Sigmoid colon (tissue), 7 donors: ENCODE measurements around the gene BMPR1A. TPM values are rescaled to one million over a fixed set of nuclear protein-coding genes. Genes with fewer than 3 reads are reported as not detected.
A peak's percentile ranks its signal among the peaks of the same experiment; 100 is the strongest.

ENCODE experiments used
- DNase-seq: peaks from one replicate; pipeline ENCODE4 v3.0.0-alpha.2; 2019
- H3K27ac ChIP-seq, 4 donors: fragments of 200-600 bp; sonication (generic); one replicate each; pipeline ENCODE4 v1.5.1; 2016 to 2019; ENCODE audit warnings: mild to moderate bottlenecking in 1 of 4
- H3K27me3 ChIP-seq, 3 donors: fragments of 200-600 bp; sonication (generic); one replicate each; pipeline ENCODE4 v1.5.1; 2019; ENCODE audit warnings: mild to moderate bottlenecking in 1 of 3
- H3K36me3 ChIP-seq, 4 donors: fragments of 200-600 bp; sonication (generic); one replicate each; pipeline ENCODE4 v1.5.1; 2016 to 2019
- H3K4me1 ChIP-seq, 4 donors: fragments of 200-600 bp; sonication (generic); one replicate each; pipeline ENCODE4 v1.5.1; 2017 to 2019
- H3K4me3 ChIP-seq, 4 donors: fragments of 200-600 bp; sonication (generic); one replicate each; pipeline ENCODE4 v1.5.1; 2017 to 2019; ENCODE audit warnings: mild to moderate bottlenecking in 2 of 4, moderate library complexity in 1 of 4
- H3K9me3 ChIP-seq, 4 donors: fragments of 200-600 bp in 3 of 4; sonication (generic) in 3 of 4; one replicate each; pipeline versions ENCODE4 v1.5.1 to v1.6.1; 2013 to 2019
- CTCF ChIP-seq, 4 experiments: fragments of 450-650 bp in 3 of 4; fragments of 200-600 bp in 1 of 4; IDR thresholded peaks; one replicate each; pipeline ENCODE4 v1.5.1; 2016 to 2019; ENCODE audit warnings: antibody characterized with exemption in 4 of 4, mild to moderate bottlenecking in 3 of 4, moderate library complexity in 2 of 4
- EP300 ChIP-seq, 4 donors: sonication (generic); formaldehyde crosslinking; IDR thresholded peaks; one replicate each; pipeline ENCODE4 v1.6.1; 2017; ENCODE audit warnings: antibody characterized with exemption in 4 of 4
- POLR2A ChIP-seq, 2 donors: fragments of 450-650 bp; IDR thresholded peaks; one replicate each; pipeline ENCODE4 v1.6.1; 2016; ENCODE audit warnings: antibody characterized with exemption in 2 of 2, mild to moderate bottlenecking in 2 of 2, moderate library complexity in 2 of 2
- POLR2AphosphoS5 ChIP-seq, 4 donors: sonication (generic); formaldehyde crosslinking; IDR thresholded peaks; one replicate each; pipeline ENCODE4 v1.6.1; 2017; ENCODE audit warnings: antibody characterized with exemption in 4 of 4
- WGBS, 2 donors: extraction: QIAGEN DNeasy Blood & Tissue Kit; methylation state at CpG; one replicate each; pipeline ENCODE4 v1.1.7; 2013; 5-methylcytosine and 5-hydroxymethylcytosine counted together
- intact Hi-C: fragments of 100-400 bp; cut with DNase I; formaldehyde crosslinking; loops from one replicate; pipeline ENCODE4 v1.15.1; 2023
- polyA plus RNA-seq, 3 donors: library from polyadenylated mRNA; stranded (reverse); fragments of 200-250 nt; gene quantifications; one replicate each; pipeline ENCODE4 v1.2.3, GENCODE V29; 2013
- total RNA-seq, 4 donors: library from RNA; depleted of rRNA; stranded (reverse); fragments of >200 nt; gene quantifications; one replicate each; pipeline ENCODE4 v1.1.0, GENCODE V29; 2016
- donor health status: healthy with polysubstance abuse.
- donor health status: Bipolar disorder and iron deficiency.
- donor health status: healthy.

Gene BMPR1A
- total and polyA plus RNA-seq, 7 donors: 5.5 to 145 (median 84.2) TPM

GRCh38 chr10:86765548-86765947, 9.1 kb downstream of the BMPR1A start:
- Histone ChIP-seq H3K27ac (peak overlapping the region in 1 of 4 donors; percentile 43), H3K9me3 (no peaks in the 10 kb centered on the region), H3K27me3 (no peaks in the 10 kb centered on the region), H3K4me1 (peaks cover 0 to 90% (median 86%) of the 10 kb centered on the region in 4 donors), H3K4me3 (no peak overlapping the region), H3K36me3 (no peaks in the 10 kb centered on the region)
- intact Hi-C loops: no loop called here
- TF ChIP-seq EP300 (IDR thresholded peaks at IDR 0.05) (no peak), CTCF (IDR thresholded peaks at IDR 0.05) (no peak), POLR2A (IDR thresholded peaks at IDR 0.05) (no peak), POLR2AphosphoS5 (IDR thresholded peaks at IDR 0.05) (no peak)
- no peak for DNase-seq
- 86 to 91% methylated on average over 2 of the region's 2 CpGs for WGBS, 2 donors

GRCh38 chr10:86768412-86769062, 12.1 kb downstream of the BMPR1A start:
- Histone ChIP-seq H3K9me3 (no peaks in the 10 kb centered on the region), H3K27me3 (no peaks in the 10 kb centered on the region), H3K36me3 (no peaks in the 10 kb centered on the region), H3K27ac (peak overlapping the region in 1 of 4 donors; percentile 34), H3K4me3 (no peak overlapping the region), H3K4me1 (peaks cover 0 to 83% (median 82%) of the 10 kb centered on the region in 4 donors)
- intact Hi-C loops: no loop called here
- WGBS, 2 donors: 16 to 68% methylated on average over 1 of the region's 1 CpG
- no peak for TF ChIP-seq EP300 (IDR thresholded peaks at IDR 0.05)
- no peak for TF ChIP-seq POLR2AphosphoS5 (IDR thresholded peaks at IDR 0.05)
- no peak for TF ChIP-seq CTCF (IDR thresholded peaks at IDR 0.05)
- no peak for DNase-seq

DNA sequence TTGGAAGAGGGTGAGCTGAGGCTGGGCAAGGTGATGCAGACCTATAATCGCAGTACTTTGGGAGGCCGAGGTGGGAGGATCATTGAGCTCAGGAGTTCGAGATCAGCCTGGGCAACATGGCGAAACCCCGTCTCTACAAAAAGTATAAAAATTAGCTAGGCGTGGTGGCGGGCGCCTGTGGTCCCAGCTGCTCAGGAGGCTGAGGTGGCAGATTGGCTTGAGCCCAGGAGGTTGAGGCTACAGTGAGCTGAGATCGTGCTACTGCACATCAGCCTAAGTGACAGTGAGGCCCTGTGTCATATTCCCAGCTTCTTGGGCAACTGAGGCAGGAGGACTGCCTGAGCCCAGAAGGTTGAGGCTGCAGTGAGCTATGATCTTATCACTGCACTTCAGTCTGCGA, 13.6 kb downstream of the BMPR1A start:
- TF ChIP-seq POLR2AphosphoS5 (IDR thresholded peaks at IDR 0.05) (no peak), CTCF (IDR thresholded peaks at IDR 0.05) (no peak), POLR2A (IDR thresholded peaks at IDR 0.05) (no peak), EP300 (IDR thresholded peaks at IDR 0.05) (no peak)
- WGBS, 2 donors: 89 to 92% methylated on average over 10 of the region's 10 CpGs
- Histone ChIP-seq H3K4me1 (peaks cover 0 to 89% (median 84%) of the 10 kb centered on the region in 4 donors), H3K36me3 (no peaks in the 10 kb centered on the region), H3K4me3 (no peak overlapping the region), H3K27ac (peak overlapping the region in 2 of 4 donors; percentile 17 to 42), H3K9me3 (no peaks in the 10 kb centered on the region), H3K27me3 (no peaks in the 10 kb centered on the region)
- intact Hi-C loops: no loop called here
- DNase-seq: no peak

DNA sequence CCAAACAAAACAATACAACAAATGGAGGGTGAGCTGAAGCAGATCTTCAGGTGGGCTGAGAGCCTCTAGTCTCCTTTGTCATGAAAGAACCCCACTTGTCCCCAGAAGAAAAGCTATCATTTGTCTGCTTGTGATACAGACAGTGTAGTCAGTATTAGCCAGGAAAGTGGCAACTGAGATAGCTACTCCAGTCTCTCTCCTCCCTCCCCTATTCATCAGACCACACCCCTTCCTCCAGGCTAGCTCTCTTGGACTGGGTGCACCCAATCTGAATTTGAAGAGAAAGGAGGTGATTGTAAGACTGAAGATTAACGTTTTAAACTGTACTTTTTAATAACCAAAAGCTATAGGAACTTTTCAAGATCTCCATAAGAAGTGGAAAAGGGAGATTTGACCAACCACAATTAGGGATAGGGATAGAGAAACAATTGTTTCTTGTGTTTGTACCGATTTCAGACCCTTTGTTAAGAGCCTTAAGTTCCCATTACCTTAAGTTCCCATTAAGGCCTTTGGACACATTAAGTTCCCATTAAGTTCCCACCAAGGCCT, 14.1 kb downstream of the BMPR1A start:
- H3K4me1 ChIP-seq: peaks cover 0 to 89% (median 85%) of the 10 kb centered on the region in 4 donors
- WGBS, 2 donors: 51 to 59% methylated on average over 2 of the region's 2 CpGs

More for the DNA sequence above, 14.1 kb downstream of the BMPR1A start:
- no peaks in the 10 kb centered on the region for H3K27me3 ChIP-seq
- no peak for DNase-seq
- H3K36me3 ChIP-seq: no peaks in the 10 kb centered on the region
- no peaks in the 10 kb centered on the region for H3K9me3 ChIP-seq
- intact Hi-C loops: no loop called here
- peak overlapping the region in 2 of 4 donors; percentile 17 to 42 for H3K27ac ChIP-seq
- TF ChIP-seq CTCF (IDR thresholded peaks at IDR 0.05): no peak
- no peak for TF ChIP-seq POLR2AphosphoS5 (IDR thresholded peaks at IDR 0.05)
- no peak for TF ChIP-seq POLR2A (IDR thresholded peaks at IDR 0.05)
- TF ChIP-seq EP300 (IDR thresholded peaks at IDR 0.05): no peak
- H3K4me3 ChIP-seq: no peak overlapping the region
